ENCODE measurements around the gene RIPPLY3.
"Not testable (repeated sequence)": the region's sequence is repeated elsewhere in the genome, so short reads cannot be mapped to it uniquely, and the experiment has no call there.

Gene RIPPLY3

DNA sequence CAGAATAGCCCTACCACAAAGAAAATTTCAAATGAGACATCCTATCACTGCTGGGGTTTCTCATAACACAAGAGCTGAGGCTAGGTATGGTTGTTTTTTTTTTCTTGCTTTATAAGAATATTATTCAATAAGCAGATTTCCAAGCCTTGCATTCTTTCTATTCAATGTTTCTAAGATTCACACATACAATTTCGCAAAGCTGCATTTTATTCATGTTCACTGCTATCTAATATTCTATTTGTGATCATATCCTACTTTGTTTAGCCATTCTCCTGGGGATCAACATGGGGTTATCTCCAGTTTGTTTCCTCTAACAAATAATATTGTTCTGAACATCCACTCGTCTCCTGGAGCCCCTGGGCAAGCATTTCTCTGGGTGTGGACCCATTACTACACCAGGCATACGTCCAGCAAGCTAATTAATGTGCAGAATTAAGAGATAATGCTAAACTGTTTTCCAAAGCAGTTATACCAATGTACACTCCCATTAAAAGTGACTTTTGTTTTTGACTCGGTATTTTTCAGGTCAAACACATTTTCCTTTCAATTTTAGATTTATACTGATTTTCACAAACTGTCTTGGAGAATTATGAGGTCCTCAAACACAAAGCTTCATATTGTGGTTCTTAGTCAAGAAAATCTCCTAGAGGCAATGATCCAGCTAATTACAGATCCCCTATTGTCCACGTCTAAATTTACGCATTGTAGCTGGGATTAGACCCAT is 24.4 kb upstream of the RIPPLY3 start:
- TF ChIP-seq ZNF274 (IDR thresholded peaks at IDR 0.05; ENCODE audit: low read depth, low read length) (no peak), SUZ12 (IDR thresholded peaks at IDR 0.05; ENCODE audit: extremely low read depth, insufficient read depth, insufficient read length) (no peak)
- no peak for DNase-seq (ENCODE audit: low read depth, low spot score)
- Histone ChIP-seq H3K4me1 (ENCODE audit: insufficient read depth, insufficient read length) (peaks cover 10% of the 10 kb centered on the region), H3K27me3 (ENCODE audit: insufficient read depth, insufficient read length) (peaks cover 25% of the 10 kb centered on the region), H3K9ac (ENCODE audit: insufficient read length, low read depth) (no peak overlapping the region), H3K36me3 (ENCODE audit: insufficient read depth, insufficient read length, low read length) (no peaks in the 10 kb centered on the region), H3K9me3 (ENCODE audit: insufficient read depth, low read length) (0 out of 2 replicates have a peak, but pooled peaks cover 4% of the 10 kb centered on the region), H3K4me3 (ENCODE audit: insufficient read length, low read depth) (no peak overlapping the region)

- no peak for TF ChIP-seq SUZ12 (IDR thresholded peaks at IDR 0.05; ENCODE audit: extremely low read depth, insufficient read depth, insufficient read length)
- TF ChIP-seq YY1 (IDR thresholded peaks at IDR 0.05; ENCODE audit: insufficient read depth, insufficient read length) = no peak
- TF ChIP-seq ZNF274 (IDR thresholded peaks at IDR 0.05; ENCODE audit: low read depth, low read length) = no peak
- Histone ChIP-seq H3K27me3 (ENCODE audit: insufficient read depth, insufficient read length) (peaks cover 15% of the 10 kb centered on the region), H3K4me1 (ENCODE audit: insufficient read depth, insufficient read length) (peaks cover 6% of the 10 kb centered on the region), H3K9me3 (ENCODE audit: insufficient read depth, low read length) (0 out of 2 replicates have a peak, but pooled peaks cover 4% of the 10 kb centered on the region), H3K36me3 (ENCODE audit: insufficient read depth, insufficient read length, low read length) (no peaks in the 10 kb centered on the region), H3K9ac (ENCODE audit: insufficient read length, low read depth) (no peak overlapping the region), H3K4me3 (ENCODE audit: insufficient read length, low read depth) (no peak overlapping the region)
- DNase-seq (ENCODE audit: low read depth, low spot score) = no peak
These were observed 20.5 kb upstream of the RIPPLY3 start for GRCh38 chr21:36985751-36986594.

DNA sequence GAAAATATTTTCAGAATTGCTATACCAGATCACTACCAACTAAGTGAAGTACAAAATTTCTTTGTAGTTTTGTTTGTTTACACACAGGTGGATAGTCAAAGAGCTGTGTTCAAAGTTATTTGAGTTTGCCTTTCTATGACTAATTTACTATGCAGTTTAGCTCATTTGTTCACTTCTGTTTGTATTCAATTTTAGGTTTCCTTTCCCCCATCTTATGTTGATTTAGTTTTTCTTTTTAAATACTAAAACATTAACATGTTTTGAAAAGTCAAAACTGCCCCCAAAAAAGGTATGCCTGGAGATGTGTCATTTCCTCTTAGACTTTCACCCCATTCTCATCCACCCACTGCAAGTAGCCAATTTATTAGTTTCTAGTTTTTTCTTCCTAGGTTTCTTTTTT is 18.7 kb upstream of the RIPPLY3 start:
- H3K27me3 ChIP-seq (ENCODE audit: insufficient read depth, insufficient read length) = peaks cover 4% of the 10 kb centered on the region
- H3K9ac ChIP-seq (ENCODE audit: insufficient read length, low read depth) = no peak overlapping the region
- H3K4me1 ChIP-seq (ENCODE audit: insufficient read depth, insufficient read length) = peaks cover 6% of the 10 kb centered on the region
- H3K4me3 ChIP-seq (ENCODE audit: insufficient read length, low read depth) = no peak overlapping the region
- no peaks in the 10 kb centered on the region for H3K36me3 ChIP-seq (ENCODE audit: insufficient read depth, insufficient read length, low read length)
- no peak for DNase-seq (ENCODE audit: low read depth, low spot score)
- H3K9me3 ChIP-seq (ENCODE audit: insufficient read depth, low read length) = 0 out of 2 replicates have a peak, but pooled peaks cover 4% of the 10 kb centered on the region
- TF ChIP-seq ZNF274 (IDR thresholded peaks at IDR 0.05; ENCODE audit: low read depth, low read length) = no peak
- TF ChIP-seq SUZ12 (IDR thresholded peaks at IDR 0.05; ENCODE audit: extremely low read depth, insufficient read depth, insufficient read length) = no peak
- TF ChIP-seq YY1 (IDR thresholded peaks at IDR 0.05; ENCODE audit: insufficient read depth, insufficient read length) = no peak

DNA sequence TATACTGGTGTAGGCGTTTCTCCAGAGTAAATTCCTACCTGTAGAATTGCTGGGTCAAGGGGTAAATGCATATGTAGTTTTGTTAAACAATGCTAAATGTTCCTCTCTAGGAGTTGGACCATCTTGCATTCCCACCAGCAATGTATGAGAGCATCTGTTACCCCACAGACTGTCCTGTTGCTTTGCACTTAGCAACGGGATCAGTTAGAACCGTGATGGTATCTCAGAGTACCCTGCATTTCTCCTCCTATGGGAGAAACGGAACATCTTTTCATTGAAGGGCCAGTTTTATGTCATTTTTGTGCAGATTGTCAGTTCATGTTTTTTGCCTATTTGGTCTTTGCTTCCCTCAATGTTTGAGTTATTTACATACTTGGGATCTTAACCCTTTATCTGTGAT is 18.0 kb upstream of the RIPPLY3 start:
- TF ChIP-seq YY1 (IDR thresholded peaks at IDR 0.05; ENCODE audit: insufficient read depth, insufficient read length) (no peak), ZNF274 (IDR thresholded peaks at IDR 0.05; ENCODE audit: low read depth, low read length) (no peak), SUZ12 (IDR thresholded peaks at IDR 0.05; ENCODE audit: extremely low read depth, insufficient read depth, insufficient read length) (no peak)
- Histone ChIP-seq H3K9ac (ENCODE audit: insufficient read length, low read depth) (no peak overlapping the region), H3K4me3 (ENCODE audit: insufficient read length, low read depth) (no peak overlapping the region), H3K9me3 (ENCODE audit: insufficient read depth, low read length) (0 out of 2 replicates have a peak, but pooled peaks cover 4% of the 10 kb centered on the region), H3K36me3 (ENCODE audit: insufficient read depth, insufficient read length, low read length) (no peaks in the 10 kb centered on the region), H3K27me3 (ENCODE audit: insufficient read depth, insufficient read length) (peaks cover 4% of the 10 kb centered on the region), H3K4me1 (ENCODE audit: insufficient read depth, insufficient read length) (peaks cover 6% of the 10 kb centered on the region)
- no peak for DNase-seq (ENCODE audit: low read depth, low spot score)

DNA sequence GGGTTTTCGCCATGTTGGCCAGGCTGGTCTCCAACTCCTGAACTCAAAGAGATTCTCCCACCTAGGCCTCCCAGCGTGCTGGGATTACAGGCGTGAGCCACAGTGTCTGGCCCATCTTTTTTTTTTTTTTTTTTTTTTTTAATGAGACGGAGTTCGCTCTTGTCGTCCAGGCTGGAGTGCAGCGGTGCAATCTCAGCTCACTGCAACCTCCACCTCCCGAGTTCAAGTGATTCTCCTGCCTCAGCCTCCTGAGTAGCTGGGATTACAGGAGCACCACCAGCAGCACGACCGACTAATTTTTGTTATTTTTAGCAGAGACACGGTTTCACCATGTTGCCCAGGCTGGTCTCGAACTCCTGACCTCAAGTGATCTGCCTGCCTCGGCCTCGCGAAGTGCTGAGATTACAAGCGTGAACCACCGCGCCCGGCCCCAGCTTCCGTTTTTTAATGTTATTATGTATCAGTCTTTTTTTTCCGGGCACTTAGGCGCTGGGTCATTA is 17.3 kb upstream of the RIPPLY3 start:
- H3K9me3 ChIP-seq (ENCODE audit: insufficient read depth, low read length); DNase-seq (ENCODE audit: low read depth, low spot score); H3K4me1 ChIP-seq (ENCODE audit: insufficient read depth, insufficient read length); H3K36me3 ChIP-seq (ENCODE audit: insufficient read depth, insufficient read length, low read length); H3K27me3 ChIP-seq (ENCODE audit: insufficient read depth, insufficient read length): not testable (repeated sequence)
- Histone ChIP-seq H3K4me3 (ENCODE audit: insufficient read length, low read depth) (peak overlapping the region; percentile 54), H3K9ac (ENCODE audit: insufficient read length, low read depth) (peak overlapping the region; percentile 87)

GRCh38 chr21:36989699-36990507 is 16.6 kb upstream of the RIPPLY3 start:
- H3K4me1 ChIP-seq (ENCODE audit: insufficient read depth, insufficient read length) = peaks cover 6% of the 10 kb centered on the region
- H3K27me3 ChIP-seq (ENCODE audit: insufficient read depth, insufficient read length) = peaks cover 4% of the 10 kb centered on the region
- 0 out of 2 replicates have a peak, but pooled peaks cover 4% of the 10 kb centered on the region for H3K9me3 ChIP-seq (ENCODE audit: insufficient read depth, low read length)
- TF ChIP-seq SUZ12 (IDR thresholded peaks at IDR 0.05; ENCODE audit: extremely low read depth, insufficient read depth, insufficient read length) (no peak), YY1 (IDR thresholded peaks at IDR 0.05; ENCODE audit: insufficient read depth, insufficient read length) (peak; percentile 35)
- no peaks in the 10 kb centered on the region for H3K36me3 ChIP-seq (ENCODE audit: insufficient read depth, insufficient read length, low read length)
- DNase-seq (ENCODE audit: low read depth, low spot score) = peak; percentile 87
- H3K9ac ChIP-seq (ENCODE audit: insufficient read length, low read depth) = peak overlapping the region; percentile 87
- peak overlapping the region; percentile 54 for H3K4me3 ChIP-seq (ENCODE audit: insufficient read length, low read depth)
